ENCODE measurements around the gene PTPRO. TPM values are rescaled to one million over a fixed set of nuclear protein-coding genes. Genes with fewer than 3 reads are reported as not detected.
A peak's percentile ranks its signal among the peaks of the same experiment; 100 is the strongest.

PTPRO gene
- polyA plus RNA-seq, 1 of the 3 experiments (the other 2 are of a cell fraction), result 1.4 TPM

DNA sequence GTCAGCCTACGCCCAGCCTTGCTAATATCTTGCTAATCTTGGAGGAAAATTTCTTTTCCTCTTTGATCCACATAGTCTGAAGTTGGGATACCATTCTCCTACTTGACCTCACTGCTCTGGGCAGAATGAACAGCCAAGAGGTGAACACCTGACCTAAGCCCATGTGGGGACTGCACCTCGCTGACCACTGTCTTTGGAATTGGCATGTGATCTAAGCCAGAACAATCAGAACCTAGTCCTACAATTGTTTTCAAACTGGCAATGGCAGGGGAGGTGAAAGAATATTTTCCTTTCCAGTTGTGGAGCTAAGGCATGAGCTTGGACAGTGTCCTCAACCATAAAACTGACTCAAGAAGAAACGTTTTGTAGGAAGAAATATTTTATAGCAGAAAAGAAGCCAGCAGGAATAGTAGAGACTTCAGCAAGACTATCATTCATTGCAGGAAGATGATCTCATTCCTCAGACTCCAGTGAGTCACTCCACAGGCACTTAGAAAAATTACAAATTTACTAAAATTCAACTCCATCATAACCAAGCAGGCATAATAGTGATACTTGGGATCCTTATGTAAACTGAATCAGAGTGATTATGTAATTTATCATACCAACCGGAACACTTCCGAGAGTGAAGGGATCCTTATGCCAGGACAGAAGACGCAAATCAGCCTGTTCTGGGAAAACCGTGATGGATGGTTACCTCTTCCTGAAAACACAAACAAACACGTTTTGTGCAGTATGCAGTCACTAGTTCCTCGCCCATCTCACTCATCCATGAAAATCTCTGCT is 14.7 kb downstream of the PTPRO start (continued):
- TF ChIP-seq FOXJ3 (CRISPR knock-in tag; IDR thresholded peaks at IDR 0.05) (no peak), MEF2A (IDR thresholded peaks at IDR 0.05; ENCODE audit: borderline replicate concordance, low read depth) (peak; percentile 24; the same call in 1 of the 2 replicates), NFIC (IDR thresholded peaks at IDR 0.05; ENCODE audit: borderline replicate concordance) (peak; percentile 35; the same call in 1 of the 2 replicates), YY1 (IDR thresholded peaks at IDR 0.05; ENCODE audit: low read depth) (no peak)
- TF ChIP-seq, protein P1, sequence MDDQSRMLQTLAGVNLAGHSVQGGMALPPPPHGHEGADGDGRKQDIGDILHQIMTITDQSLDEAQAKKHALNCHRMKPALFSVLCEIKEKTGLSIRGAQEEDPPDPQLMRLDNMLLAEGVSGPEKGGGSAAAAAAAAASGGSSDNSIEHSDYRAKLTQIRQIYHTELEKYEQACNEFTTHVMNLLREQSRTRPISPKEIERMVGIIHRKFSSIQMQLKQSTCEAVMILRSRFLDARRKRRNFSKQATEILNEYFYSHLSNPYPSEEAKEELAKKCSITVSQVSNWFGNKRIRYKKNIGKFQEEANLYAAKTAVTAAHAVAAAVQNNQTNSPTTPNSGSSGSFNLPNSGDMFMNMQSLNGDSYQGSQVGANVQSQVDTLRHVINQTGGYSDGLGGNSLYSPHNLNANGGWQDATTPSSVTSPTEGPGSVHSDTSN (IDR thresholded peaks at IDR 0.05), result peak; percentile 78
- TF ChIP-seq, protein P2, sequence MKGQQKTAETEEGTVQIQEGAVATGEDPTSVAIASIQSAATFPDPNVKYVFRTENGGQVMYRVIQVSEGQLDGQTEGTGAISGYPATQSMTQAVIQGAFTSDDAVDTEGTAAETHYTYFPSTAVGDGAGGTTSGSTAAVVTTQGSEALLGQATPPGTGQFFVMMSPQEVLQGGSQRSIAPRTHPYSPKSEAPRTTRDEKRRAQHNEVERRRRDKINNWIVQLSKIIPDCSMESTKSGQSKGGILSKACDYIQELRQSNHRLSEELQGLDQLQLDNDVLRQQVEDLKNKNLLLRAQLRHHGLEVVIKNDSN (IDR thresholded peaks at IDR 0.05; ENCODE audit: borderline replicate concordance, low read depth), result no peak
- TF ChIP-seq, protein P3, sequence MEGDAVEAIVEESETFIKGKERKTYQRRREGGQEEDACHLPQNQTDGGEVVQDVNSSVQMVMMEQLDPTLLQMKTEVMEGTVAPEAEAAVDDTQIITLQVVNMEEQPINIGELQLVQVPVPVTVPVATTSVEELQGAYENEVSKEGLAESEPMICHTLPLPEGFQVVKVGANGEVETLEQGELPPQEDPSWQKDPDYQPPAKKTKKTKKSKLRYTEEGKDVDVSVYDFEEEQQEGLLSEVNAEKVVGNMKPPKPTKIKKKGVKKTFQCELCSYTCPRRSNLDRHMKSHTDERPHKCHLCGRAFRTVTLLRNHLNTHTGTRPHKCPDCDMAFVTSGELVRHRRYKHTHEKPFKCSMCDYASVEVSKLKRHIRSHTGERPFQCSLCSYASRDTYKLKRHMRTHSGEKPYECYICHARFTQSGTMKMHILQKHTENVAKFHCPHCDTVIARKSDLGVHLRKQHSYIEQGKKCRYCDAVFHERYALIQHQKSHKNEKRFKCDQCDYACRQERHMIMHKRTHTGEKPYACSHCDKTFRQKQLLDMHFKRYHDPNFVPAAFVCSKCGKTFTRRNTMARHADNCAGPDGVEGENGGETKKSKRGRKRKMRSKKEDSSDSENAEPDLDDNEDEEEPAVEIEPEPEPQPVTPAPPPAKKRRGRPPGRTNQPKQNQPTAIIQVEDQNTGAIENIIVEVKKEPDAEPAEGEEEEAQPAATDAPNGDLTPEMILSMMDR (IDR thresholded peaks at IDR 0.05), result no peak

DNA sequence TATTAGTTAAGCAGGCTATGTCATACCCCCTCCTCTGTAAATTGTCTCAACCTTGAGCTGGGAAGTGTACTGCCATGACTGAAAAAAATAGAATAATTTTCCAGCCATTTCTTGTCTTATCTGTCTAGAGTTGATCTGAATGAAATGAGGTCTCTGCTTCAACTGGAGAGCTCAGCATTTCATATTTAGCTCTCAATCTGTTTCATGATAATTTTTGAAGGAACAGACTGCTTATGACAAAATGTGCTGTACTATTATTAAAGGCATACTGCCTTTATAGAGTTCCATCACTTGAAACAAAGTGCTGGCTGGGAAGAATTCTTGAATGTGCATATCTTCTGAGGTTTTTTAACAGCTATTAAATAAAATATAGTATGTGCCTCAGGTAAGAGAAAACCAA is 19.1 kb downstream of the PTPRO start:
- no peak overlapping the region for H3K4me2 ChIP-seq
- POLR2A ChIA-PET, result no interaction called here
- TF ChIP-seq EP300 (IDR thresholded peaks at IDR 0.05; ENCODE audit: borderline replicate concordance in 1 of 2, low read depth in 1 of 2, low read length in 1 of 2), result no peak
- TF ChIP-seq RCOR1 (IDR thresholded peaks at IDR 0.05; ENCODE audit: low read length), result no peak
- TF ChIP-seq JUND (IDR thresholded peaks at IDR 0.05), result no peak
- no peak for TF ChIP-seq GABPA (IDR thresholded peaks at IDR 0.05; ENCODE audit: low read depth)
- TF ChIP-seq ELF1 (IDR thresholded peaks at IDR 0.05), result no peak
- no peak for TF ChIP-seq RXRA (IDR thresholded peaks at IDR 0.05; ENCODE audit: borderline replicate concordance, low read depth)
- TF ChIP-seq, protein P4, sequence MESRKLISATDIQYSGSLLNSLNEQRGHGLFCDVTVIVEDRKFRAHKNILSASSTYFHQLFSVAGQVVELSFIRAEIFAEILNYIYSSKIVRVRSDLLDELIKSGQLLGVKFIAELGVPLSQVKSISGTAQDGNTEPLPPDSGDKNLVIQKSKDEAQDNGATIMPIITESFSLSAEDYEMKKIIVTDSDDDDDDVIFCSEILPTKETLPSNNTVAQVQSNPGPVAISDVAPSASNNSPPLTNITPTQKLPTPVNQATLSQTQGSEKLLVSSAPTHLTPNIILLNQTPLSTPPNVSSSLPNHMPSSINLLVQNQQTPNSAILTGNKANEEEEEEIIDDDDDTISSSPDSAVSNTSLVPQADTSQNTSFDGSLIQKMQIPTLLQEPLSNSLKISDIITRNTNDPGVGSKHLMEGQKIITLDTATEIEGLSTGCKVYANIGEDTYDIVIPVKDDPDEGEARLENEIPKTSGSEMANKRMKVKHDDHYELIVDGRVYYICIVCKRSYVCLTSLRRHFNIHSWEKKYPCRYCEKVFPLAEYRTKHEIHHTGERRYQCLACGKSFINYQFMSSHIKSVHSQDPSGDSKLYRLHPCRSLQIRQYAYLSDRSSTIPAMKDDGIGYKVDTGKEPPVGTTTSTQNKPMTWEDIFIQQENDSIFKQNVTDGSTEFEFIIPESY (IDR thresholded peaks at IDR 0.05; ENCODE audit: borderline replicate concordance, low read depth), result no peak
- TF ChIP-seq, protein P3 (IDR thresholded peaks at IDR 0.05), result no peak
- TF ChIP-seq, protein P1 (IDR thresholded peaks at IDR 0.05), result no peak
- no peak for TF ChIP-seq SMC3 (IDR thresholded peaks at IDR 0.05; ENCODE audit: low read depth, low read length)
- no peak for TF ChIP-seq EZH2phosphoT487 (IDR thresholded peaks at IDR 0.05; ENCODE audit: borderline replicate concordance, low read depth)
- TF ChIP-seq MEF2A (IDR thresholded peaks at IDR 0.05; ENCODE audit: borderline replicate concordance, low read depth), result no peak

More for the DNA sequence above, 19.1 kb downstream of the PTPRO start:
- H3K9me2 ChIP-seq, result no peaks in the 10 kb centered on the region
- no peaks in the 10 kb centered on the region for H3K27me3 ChIP-seq (ENCODE audit: insufficient read depth)
- no peak overlapping the region for H2AFZ ChIP-seq (ENCODE audit: low read depth)
- H3K4me3 ChIP-seq (ENCODE audit: low read depth in 2 of 2, low read length in 1 of 2), result no peak overlapping the region
- H3K36me3 ChIP-seq (replicated peaks in 1 of 2; ENCODE audit: control insufficient read depth in 1 of 2, insufficient read depth in 2 of 2, low read length in 1 of 2), result no peaks in the 10 kb centered on the region
- peaks cover 0 to 5% of the 10 kb centered on the region in 2 experiments; a peak in 1 of 4 replicates for H3K4me1 ChIP-seq (ENCODE audit: control insufficient read depth in 1 of 2, insufficient read depth in 2 of 2, low read depth in 1 of 2, low read length in 1 of 2)
- no peak for DNase-seq
- peaks cover 14% of the 10 kb centered on the region for H3F3A ChIP-seq (replicated peaks; ENCODE audit: insufficient read depth)
- CTCF ChIA-PET, result interaction anchor here (1.3 to 1.5 kb wide), 2 partner anchors 11 to 182 kb away, joined by 3 to 5 read pairs; no protein-coding TSS in a partner anchor
- no peaks in the 10 kb centered on the region for H3K79me2 ChIP-seq (ENCODE audit: insufficient read depth)
- H3K27ac ChIP-seq (ENCODE audit: low read depth in 2 of 2, low read length in 1 of 2), result no peak overlapping the region
- H4K20me1 ChIP-seq (ENCODE audit: insufficient read depth), result no peaks in the 10 kb centered on the region
- no peak overlapping the region for H3K9ac ChIP-seq
- H3K9me3 ChIP-seq, result no peaks in the 10 kb centered on the region

All from SK-N-SH (cell line).